Body of pancreas (tissue), 4 donors: Measurements from ENCODE around the gene C2orf69.

Source experiments
- CTCF ChIP-seq, 7 experiments: fragments of 450-650 bp in 4 of 7; fragments of 200-600 bp in 3 of 7; sonication (generic) in 3 of 7; IDR thresholded peaks; one replicate each; pipeline ENCODE4 v1.5.1; 2016 to 2019; ENCODE audit warnings: antibody characterized with exemption in 7 of 7
- POLR2A ChIP-seq, 3 donors: fragments of 450-650 bp; IDR thresholded peaks; one replicate each; pipeline ENCODE4 v1.6.1; 2016; ENCODE audit warnings: antibody characterized with exemption in 3 of 3, mild to moderate bottlenecking in 2 of 3

GRCh38 chr2:199928226-199928625 is 17.1 kb downstream of the C2orf69 start:
- TF ChIP-seq POLR2A (IDR thresholded peaks at IDR 0.05) (no peak), CTCF (IDR thresholded peaks at IDR 0.05) (no peak)
